IMR-90 (cell line): ENCODE data around the gene NOVA2.

Source experiments
- BHLHE40 ChIP-seq: fragments of 150-350 bp; IDR thresholded peaks from 2 replicates; pipeline ENCODE4 v1.6.1; 2016; ENCODE audit warnings: mild to moderate bottlenecking, low read depth, low read length
- MAFK ChIP-seq: IDR thresholded peaks from 2 replicates; pipeline ENCODE4 v1.6.1; 2012; ENCODE audit warnings: low read depth, low read length, improper control_type of control experiment
- POLR2A ChIP-seq: IDR thresholded peaks from 2 replicates; pipeline ENCODE4 v1.6.1; 2012; ENCODE audit warnings: mild to moderate bottlenecking, low read depth, low read length
- RAD21 ChIP-seq: IDR thresholded peaks from 2 replicates; pipeline ENCODE4 v1.6.1; 2012; ENCODE audit warnings: low read length, improper control_type of control experiment
- RCOR1 ChIP-seq: IDR thresholded peaks from 2 replicates; pipeline ENCODE4 v1.6.1; 2012; ENCODE audit warnings: mild to moderate bottlenecking, low read length, improper control_type of control experiment; ENCODE audit not compliant: insufficient replicate concordance
- RFX5 ChIP-seq: IDR thresholded peaks from 2 replicates; pipeline ENCODE4 v1.8.0; 2012; ENCODE audit warnings: low read depth, mild to moderate bottlenecking, low read length, moderate library complexity
- TF ChIP-seq, protein P1 (sequence below): conservative IDR thresholded peaks from 2 replicates; pipeline ENCODE4 v1.5.1; 2012; ENCODE audit warnings: mild to moderate bottlenecking, low read depth, low read length, improper control_type of control experiment
- TF ChIP-seq, protein P2 (sequence below): fragments of 150-350 bp; IDR thresholded peaks from 2 replicates; pipeline ENCODE4 v1.6.1; 2016; ENCODE audit warnings: low read depth, mild to moderate bottlenecking, low read length, moderate library complexity, borderline replicate concordance
- TF ChIP-seq, protein P3 (sequence below): fragments of 150-350 bp; IDR thresholded peaks from 2 replicates; pipeline ENCODE4 v1.6.1; 2017; ENCODE audit warnings: mild to moderate bottlenecking, antibody characterized with exemption, low read length, low read depth

DNA sequence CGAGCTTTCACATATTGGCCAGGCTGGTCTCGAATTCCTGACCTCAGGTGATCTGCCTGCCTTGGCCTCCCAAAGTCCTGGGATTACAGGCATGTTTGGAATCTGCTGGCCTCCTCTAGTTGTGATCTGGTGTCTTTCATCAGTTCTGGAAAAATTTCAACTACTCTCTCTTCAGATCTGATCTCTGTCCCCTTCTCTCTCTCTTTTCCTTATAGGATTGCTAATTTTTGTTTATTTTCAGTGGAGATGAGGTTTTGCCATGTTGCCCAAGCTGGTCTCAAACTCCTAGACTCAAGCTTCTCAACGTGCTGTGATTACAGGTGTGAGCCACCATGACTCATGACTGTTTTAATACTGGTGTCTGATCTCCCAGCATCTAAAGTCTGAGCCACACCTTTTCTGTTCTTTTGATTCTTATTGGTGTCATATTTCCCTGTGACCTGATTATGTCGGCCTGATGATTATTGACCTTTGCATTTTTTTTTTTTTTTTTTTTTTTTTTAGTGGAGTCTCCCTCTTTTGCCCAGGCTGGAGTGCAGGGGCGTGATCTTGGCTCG, 48.7 kb downstream of the NOVA2 start:
- TF ChIP-seq, protein P1, sequence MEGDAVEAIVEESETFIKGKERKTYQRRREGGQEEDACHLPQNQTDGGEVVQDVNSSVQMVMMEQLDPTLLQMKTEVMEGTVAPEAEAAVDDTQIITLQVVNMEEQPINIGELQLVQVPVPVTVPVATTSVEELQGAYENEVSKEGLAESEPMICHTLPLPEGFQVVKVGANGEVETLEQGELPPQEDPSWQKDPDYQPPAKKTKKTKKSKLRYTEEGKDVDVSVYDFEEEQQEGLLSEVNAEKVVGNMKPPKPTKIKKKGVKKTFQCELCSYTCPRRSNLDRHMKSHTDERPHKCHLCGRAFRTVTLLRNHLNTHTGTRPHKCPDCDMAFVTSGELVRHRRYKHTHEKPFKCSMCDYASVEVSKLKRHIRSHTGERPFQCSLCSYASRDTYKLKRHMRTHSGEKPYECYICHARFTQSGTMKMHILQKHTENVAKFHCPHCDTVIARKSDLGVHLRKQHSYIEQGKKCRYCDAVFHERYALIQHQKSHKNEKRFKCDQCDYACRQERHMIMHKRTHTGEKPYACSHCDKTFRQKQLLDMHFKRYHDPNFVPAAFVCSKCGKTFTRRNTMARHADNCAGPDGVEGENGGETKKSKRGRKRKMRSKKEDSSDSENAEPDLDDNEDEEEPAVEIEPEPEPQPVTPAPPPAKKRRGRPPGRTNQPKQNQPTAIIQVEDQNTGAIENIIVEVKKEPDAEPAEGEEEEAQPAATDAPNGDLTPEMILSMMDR = no peak
- TF ChIP-seq POLR2A (no peak), RFX5 (no peak), MAFK (no peak), RAD21 (no peak), RCOR1 (no peak), BHLHE40 (no peak)
- TF ChIP-seq, protein P2, sequence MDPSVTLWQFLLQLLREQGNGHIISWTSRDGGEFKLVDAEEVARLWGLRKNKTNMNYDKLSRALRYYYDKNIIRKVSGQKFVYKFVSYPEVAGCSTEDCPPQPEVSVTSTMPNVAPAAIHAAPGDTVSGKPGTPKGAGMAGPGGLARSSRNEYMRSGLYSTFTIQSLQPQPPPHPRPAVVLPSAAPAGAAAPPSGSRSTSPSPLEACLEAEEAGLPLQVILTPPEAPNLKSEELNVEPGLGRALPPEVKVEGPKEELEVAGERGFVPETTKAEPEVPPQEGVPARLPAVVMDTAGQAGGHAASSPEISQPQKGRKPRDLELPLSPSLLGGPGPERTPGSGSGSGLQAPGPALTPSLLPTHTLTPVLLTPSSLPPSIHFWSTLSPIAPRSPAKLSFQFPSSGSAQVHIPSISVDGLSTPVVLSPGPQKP = no peak
- TF ChIP-seq, protein P3, sequence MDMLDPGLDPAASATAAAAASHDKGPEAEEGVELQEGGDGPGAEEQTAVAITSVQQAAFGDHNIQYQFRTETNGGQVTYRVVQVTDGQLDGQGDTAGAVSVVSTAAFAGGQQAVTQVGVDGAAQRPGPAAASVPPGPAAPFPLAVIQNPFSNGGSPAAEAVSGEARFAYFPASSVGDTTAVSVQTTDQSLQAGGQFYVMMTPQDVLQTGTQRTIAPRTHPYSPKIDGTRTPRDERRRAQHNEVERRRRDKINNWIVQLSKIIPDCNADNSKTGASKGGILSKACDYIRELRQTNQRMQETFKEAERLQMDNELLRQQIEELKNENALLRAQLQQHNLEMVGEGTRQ = no peak
